HG03039 (cell line): ENCODE data around the gene VMAC.
"Not testable (repeated sequence)": the region's sequence is repeated elsewhere in the genome, so short reads cannot be mapped to it uniquely, and the experiment has no call there.

Experiments used
- ATAC-seq: cut with Tn5 transposase; IDR thresholded peaks from one replicate; pipeline ENCODE4 v1.9.1; 2021; ENCODE audit warnings: mild to moderate bottlenecking, moderate library complexity; ENCODE audit not compliant: unreplicated experiment

VMAC gene

GRCh38 chr19:5904352-5905113 is at the start of gene VMAC:
TSS of gene VMAC (plus strand) at chr19:5904872. CDS start at chr19:5904891, 19 bp downstream.
- peak; percentile 72 for ATAC-seq

GRCh38 chr19:5855151-5855550 is 49.5 kb upstream of the VMAC start:
- not testable (repeated sequence) for ATAC-seq

GRCh38 chr19:5857203-5858081 is 47.2 kb upstream of the VMAC start:
- ATAC-seq, result no peak

- no peak for ATAC-seq
Observed at GRCh38 chr19:5863030-5863665, 41.5 kb upstream of the VMAC start.

GRCh38 chr19:5864013-5864720 is 40.5 kb upstream of the VMAC start:
- no peak for ATAC-seq

GRCh38 chr19:5864725-5865486 is 39.8 kb upstream of the VMAC start:
- no peak for ATAC-seq

- no peak for ATAC-seq
Observed at GRCh38 chr19:5865772-5866171, 38.9 kb upstream of the VMAC start.

GRCh38 chr19:5867201-5868136 is 37.2 kb upstream of the VMAC start:
- no peak for ATAC-seq

- ATAC-seq, result no peak
Observed at GRCh38 chr19:5870986-5871394, 33.7 kb upstream of the VMAC start.

- ATAC-seq, result no peak
Observed at GRCh38 chr19:5873617-5874199, 31.0 kb upstream of the VMAC start.

GRCh38 chr19:5874496-5874895 is 30.2 kb upstream of the VMAC start:
- ATAC-seq, result not testable (repeated sequence)

GRCh38 chr19:5877427-5877826 is 27.2 kb upstream of the VMAC start:
- ATAC-seq, result no peak

- no peak for ATAC-seq
Observed at GRCh38 chr19:5877882-5878281, 26.8 kb upstream of the VMAC start.

GRCh38 chr19:5880196-5880595 is 24.5 kb upstream of the VMAC start:
- ATAC-seq, result no peak

GRCh38 chr19:5880604-5881078 is 24.0 kb upstream of the VMAC start:
- ATAC-seq, result no peak

- no peak for ATAC-seq
Observed at GRCh38 chr19:5881543-5882299, 23.0 kb upstream of the VMAC start.

- ATAC-seq, result no peak
Observed at GRCh38 chr19:5882421-5882968, 22.2 kb upstream of the VMAC start.
